HEK293 (cell line): ENCODE results near the gene CAMK2D.
A peak's percentile ranks its signal among the peaks of the same experiment; 100 is the strongest.

Experiments used
- CTCF ChIA-PET: fragments of 350-600 bp; formaldehyde crosslinking; extraction: SDS; loops from one replicate; lab custom pipeline; 2021; ENCODE audit warnings: antibody characterized with exemption; lab: Yijun Ruan, JAX
- POLR2A ChIA-PET: fragments of 300-600 bp; formaldehyde crosslinking; extraction: SDS; loops from one replicate; lab custom pipeline; 2020; ENCODE audit warnings: antibody characterized with exemption, inconsistent platforms; lab: Yijun Ruan, JAX
- H3K27ac ChIP-seq: fragments of 200-500 bp; sonication (Bioruptor generic); 2 replicates; pipeline ENCODE4 v1.5.1; 2014; ENCODE audit warnings: low read depth, low read length, control low read depth, inconsistent platforms; ENCODE audit errors: extremely low read depth
- H3K36me3 ChIP-seq, 2 experiments: fragments of 200-500 bp in 1 of 2; sonication (Bioruptor generic) in 1 of 2; 1 replicate in 1 of 2; 2 replicates in 1 of 2; pipeline ENCODE4 v1.5.1; 2014 to 2017; ENCODE audit warnings: inconsistent platforms in 2 of 2, low read length in 2 of 2; ENCODE audit not compliant: control insufficient read depth in 2 of 2, insufficient read depth in 1 of 2
- H3K4me1 ChIP-seq: fragments of 200-500 bp; sonication (Bioruptor generic); 2 replicates; pipeline ENCODE4 v1.5.1; 2014; ENCODE audit warnings: mild to moderate bottlenecking, low read length, inconsistent platforms; ENCODE audit not compliant: control insufficient read depth, insufficient read depth
- H3K4me3 ChIP-seq: 2 replicates; pipeline ENCODE4 v1.5.1; 2011; ENCODE audit warnings: low read depth, mild to moderate bottlenecking, control low read depth, low read length, moderate library complexity
- H3K9me3 ChIP-seq: fragments of 200-500 bp; sonication (Bioruptor generic); 2 replicates; pipeline ENCODE4 v1.5.1; 2014; ENCODE audit warnings: low read depth, low read length, inconsistent platforms; ENCODE audit not compliant: control insufficient read depth, insufficient read depth
- HOXC10 ChIP-seq: sonication (generic); formaldehyde crosslinking; IDR thresholded peaks from 2 replicates; pipeline ENCODE4 v1.8.1; 2023; ENCODE audit warnings: mild to moderate bottlenecking, missing genetic modification reagents
- MEIS1 ChIP-seq: sonication (generic); formaldehyde crosslinking; IDR thresholded peaks from 2 replicates; pipeline ENCODE4 v1.8.1; 2022; ENCODE audit warnings: missing genetic modification reagents, mild to moderate bottlenecking, borderline replicate concordance
- TRIM28 ChIP-seq: IDR thresholded peaks from 2 replicates; pipeline ENCODE4 v1.6.1; 2011; ENCODE audit warnings: low read length, control low read depth, borderline replicate concordance
- ZBTB1 ChIP-seq: fragments of 450-650 bp; formaldehyde crosslinking; IDR thresholded peaks from 2 replicates; pipeline ENCODE4 v1.5.1; 2016; ENCODE audit warnings: missing biosample characterization, missing genetic modification characterization
- ZBTB21 ChIP-seq: fragments of 450-650 bp; formaldehyde crosslinking; IDR thresholded peaks from 2 replicates; pipeline ENCODE4 v1.5.1; 2017; ENCODE audit warnings: missing biosample characterization, missing genetic modification characterization
- ZFP3 ChIP-seq: fragments of 450-650 bp; formaldehyde crosslinking; IDR thresholded peaks from 2 replicates; pipeline ENCODE4 v1.5.1; 2016; ENCODE audit warnings: low read depth, missing biosample characterization, missing genetic modification characterization
- ZNF140 ChIP-seq: fragments of 450-650 bp; formaldehyde crosslinking; IDR thresholded peaks from 2 replicates; pipeline ENCODE4 v1.5.1; 2016; ENCODE audit warnings: missing biosample characterization, missing genetic modification characterization
- ZNF157 ChIP-seq: fragments of 450-650 bp; formaldehyde crosslinking; IDR thresholded peaks from 2 replicates; pipeline ENCODE4 v1.5.1; 2016; ENCODE audit warnings: missing biosample characterization, missing genetic modification characterization
- ZNF174 ChIP-seq: fragments of 450-650 bp; formaldehyde crosslinking; IDR thresholded peaks from 2 replicates; pipeline ENCODE4 v1.5.0; 2017; ENCODE audit warnings: missing biosample characterization, mild to moderate bottlenecking, missing genetic modification characterization
- ZNF175 ChIP-seq: fragments of 450-650 bp; formaldehyde crosslinking; IDR thresholded peaks from 2 replicates; pipeline ENCODE4 v1.5.1; 2016; ENCODE audit warnings: missing biosample characterization, missing genetic modification characterization
- ZNF202 ChIP-seq: fragments of 450-650 bp; formaldehyde crosslinking; IDR thresholded peaks from 2 replicates; pipeline ENCODE4 v1.5.1; 2016; ENCODE audit warnings: missing biosample characterization, missing genetic modification characterization, borderline replicate concordance
- ZNF501 ChIP-seq: fragments of 450-650 bp; formaldehyde crosslinking; IDR thresholded peaks from 2 replicates; pipeline ENCODE4 v1.5.1; 2016; ENCODE audit warnings: missing biosample characterization, missing genetic modification characterization
- ZNF548 ChIP-seq: fragments of 450-650 bp; formaldehyde crosslinking; IDR thresholded peaks from 2 replicates; pipeline ENCODE4 v1.5.1; 2016; ENCODE audit warnings: missing biosample characterization, missing genetic modification characterization
- ZNF600 ChIP-seq: fragments of 450-650 bp; formaldehyde crosslinking; IDR thresholded peaks from 2 replicates; pipeline ENCODE4 v1.5.1; 2016; ENCODE audit warnings: missing biosample characterization, missing genetic modification characterization
- ZNF610 ChIP-seq: fragments of 450-650 bp; formaldehyde crosslinking; IDR thresholded peaks from 2 replicates; pipeline ENCODE4 v1.5.1; 2016; ENCODE audit warnings: missing biosample characterization, missing genetic modification characterization, borderline replicate concordance
- ZNF629 ChIP-seq: fragments of 450-650 bp; formaldehyde crosslinking; IDR thresholded peaks from 2 replicates; pipeline ENCODE4 v1.5.1; 2017; ENCODE audit warnings: missing biosample characterization, missing genetic modification characterization
- ZNF664 ChIP-seq: fragments of 450-650 bp; formaldehyde crosslinking; IDR thresholded peaks from 2 replicates; pipeline ENCODE4 v1.5.1; 2016; ENCODE audit warnings: missing biosample characterization, missing genetic modification characterization
- ZNF747 ChIP-seq: fragments of 450-650 bp; formaldehyde crosslinking; IDR thresholded peaks from 2 replicates; pipeline ENCODE4 v1.5.1; 2016; ENCODE audit warnings: missing biosample characterization, missing genetic modification characterization
- ZNF777 ChIP-seq: fragments of 450-650 bp; formaldehyde crosslinking; IDR thresholded peaks from 2 replicates; pipeline ENCODE4 v1.5.1; 2017; ENCODE audit warnings: missing biosample characterization, missing genetic modification characterization, borderline replicate concordance
- ZNF785 ChIP-seq: fragments of 450-650 bp; formaldehyde crosslinking; IDR thresholded peaks from 2 replicates; pipeline ENCODE4 v1.5.1; 2016; ENCODE audit warnings: missing biosample characterization, missing genetic modification characterization
- ZNF843 ChIP-seq: fragments of 450-650 bp; formaldehyde crosslinking; IDR thresholded peaks from 2 replicates; pipeline ENCODE4 v1.5.1; 2016; ENCODE audit warnings: missing biosample characterization, missing genetic modification characterization
- TF ChIP-seq, protein P1 (sequence below): fragments of 450-650 bp; formaldehyde crosslinking; IDR thresholded peaks from 2 replicates; pipeline ENCODE4 v1.5.1; 2016; ENCODE audit warnings: missing biosample characterization, missing genetic modification characterization
- TF ChIP-seq, protein P2 (sequence below): fragments of 450-650 bp; IDR thresholded peaks from 2 replicates; pipeline ENCODE4 v1.5.1; 2018; ENCODE audit warnings: missing biosample characterization, mild to moderate bottlenecking, missing genetic modification characterization
- TF ChIP-seq, protein P3 (sequence below): fragments of 450-650 bp; formaldehyde crosslinking; IDR thresholded peaks from 2 replicates; pipeline ENCODE4 v1.5.1; 2016; ENCODE audit warnings: missing biosample characterization, missing genetic modification characterization, low read depth
- TF ChIP-seq, protein P4 (sequence below): fragments of 450-650 bp; formaldehyde crosslinking; IDR thresholded peaks from 2 replicates; pipeline ENCODE4; 2016; ENCODE audit warnings: missing biosample characterization, missing genetic modification characterization
- TF ChIP-seq, protein P5 (sequence below): fragments of 450-650 bp; formaldehyde crosslinking; IDR thresholded peaks from 2 replicates; pipeline ENCODE4 v1.5.1; 2016; ENCODE audit warnings: missing biosample characterization, missing genetic modification characterization

CAMK2D gene

DNA sequence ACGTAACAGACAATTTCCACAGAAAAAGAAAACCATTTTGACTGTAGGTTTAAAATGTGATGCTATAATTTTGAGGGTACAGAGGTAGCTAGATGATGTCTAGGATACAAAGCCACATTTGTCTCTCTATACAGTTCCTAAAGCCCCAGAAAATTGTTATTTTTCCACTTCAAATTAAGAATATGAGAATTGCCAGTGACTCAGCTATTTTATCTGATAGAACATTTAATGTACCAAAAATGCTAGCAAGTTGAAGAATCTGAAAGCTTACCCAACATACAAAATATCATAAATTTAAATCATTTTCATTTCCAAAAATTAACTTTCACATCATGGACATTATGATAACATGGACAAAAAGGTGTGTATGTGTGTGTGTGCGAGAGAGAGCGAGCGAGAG is 148.0 kb downstream of the CAMK2D start (continued):
- TF ChIP-seq, protein P1, sequence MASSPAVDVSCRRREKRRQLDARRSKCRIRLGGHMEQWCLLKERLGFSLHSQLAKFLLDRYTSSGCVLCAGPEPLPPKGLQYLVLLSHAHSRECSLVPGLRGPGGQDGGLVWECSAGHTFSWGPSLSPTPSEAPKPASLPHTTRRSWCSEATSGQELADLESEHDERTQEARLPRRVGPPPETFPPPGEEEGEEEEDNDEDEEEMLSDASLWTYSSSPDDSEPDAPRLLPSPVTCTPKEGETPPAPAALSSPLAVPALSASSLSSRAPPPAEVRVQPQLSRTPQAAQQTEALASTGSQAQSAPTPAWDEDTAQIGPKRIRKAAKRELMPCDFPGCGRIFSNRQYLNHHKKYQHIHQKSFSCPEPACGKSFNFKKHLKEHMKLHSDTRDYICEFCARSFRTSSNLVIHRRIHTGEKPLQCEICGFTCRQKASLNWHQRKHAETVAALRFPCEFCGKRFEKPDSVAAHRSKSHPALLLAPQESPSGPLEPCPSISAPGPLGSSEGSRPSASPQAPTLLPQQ (tag by site-specific recombination), result no peak
- TF ChIP-seq ZNF777 (no peak), ZNF501 (tag by site-specific recombination) (no peak), ZNF548 (tag by site-specific recombination) (no peak)

DNA sequence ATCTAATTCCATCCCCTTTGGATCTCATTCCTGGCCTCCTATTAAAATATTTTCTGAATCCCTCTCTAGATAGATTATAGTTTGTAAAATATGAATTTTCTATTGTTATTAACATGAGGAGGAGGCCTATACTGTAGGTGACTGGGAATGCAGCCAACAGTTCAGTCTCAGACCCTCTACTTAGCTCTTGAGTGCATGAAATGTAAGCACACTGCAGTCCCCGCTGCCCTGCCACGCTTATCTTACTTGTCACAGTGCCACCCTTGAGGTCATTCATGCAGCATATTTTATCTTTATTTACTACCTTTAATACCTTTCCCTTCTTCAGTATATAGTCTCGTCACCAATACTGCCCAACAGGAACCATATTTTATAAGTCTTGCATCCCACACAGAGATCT is 151.0 kb downstream of the CAMK2D start:
- POLR2A ChIA-PET, result no interaction called here
- Histone ChIP-seq H3K36me3 (no peaks in the 10 kb centered on the region), H3K4me3 (no peak overlapping the region), H3K9me3 (no peaks in the 10 kb centered on the region), H3K27ac (no peak overlapping the region), H3K4me1 (0 out of 2 replicates have a peak, but pooled peaks cover 5% of the 10 kb centered on the region)
- no peak for TF ChIP-seq ZNF629
- TF ChIP-seq, protein P2, sequence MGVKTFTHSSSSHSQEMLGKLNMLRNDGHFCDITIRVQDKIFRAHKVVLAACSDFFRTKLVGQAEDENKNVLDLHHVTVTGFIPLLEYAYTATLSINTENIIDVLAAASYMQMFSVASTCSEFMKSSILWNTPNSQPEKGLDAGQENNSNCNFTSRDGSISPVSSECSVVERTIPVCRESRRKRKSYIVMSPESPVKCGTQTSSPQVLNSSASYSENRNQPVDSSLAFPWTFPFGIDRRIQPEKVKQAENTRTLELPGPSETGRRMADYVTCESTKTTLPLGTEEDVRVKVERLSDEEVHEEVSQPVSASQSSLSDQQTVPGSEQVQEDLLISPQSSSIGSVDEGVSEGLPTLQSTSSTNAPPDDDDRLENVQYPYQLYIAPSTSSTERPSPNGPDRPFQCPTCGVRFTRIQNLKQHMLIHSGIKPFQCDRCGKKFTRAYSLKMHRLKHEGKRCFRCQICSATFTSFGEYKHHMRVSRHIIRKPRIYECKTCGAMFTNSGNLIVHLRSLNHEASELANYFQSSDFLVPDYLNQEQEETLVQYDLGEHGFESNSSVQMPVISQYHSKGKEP, result peak; percentile 56; the same call in 1 of the 2 replicates
- no peak for TF ChIP-seq HOXC10 (CRISPR knock-in tag)
- CTCF ChIA-PET, result no interaction called here

DNA sequence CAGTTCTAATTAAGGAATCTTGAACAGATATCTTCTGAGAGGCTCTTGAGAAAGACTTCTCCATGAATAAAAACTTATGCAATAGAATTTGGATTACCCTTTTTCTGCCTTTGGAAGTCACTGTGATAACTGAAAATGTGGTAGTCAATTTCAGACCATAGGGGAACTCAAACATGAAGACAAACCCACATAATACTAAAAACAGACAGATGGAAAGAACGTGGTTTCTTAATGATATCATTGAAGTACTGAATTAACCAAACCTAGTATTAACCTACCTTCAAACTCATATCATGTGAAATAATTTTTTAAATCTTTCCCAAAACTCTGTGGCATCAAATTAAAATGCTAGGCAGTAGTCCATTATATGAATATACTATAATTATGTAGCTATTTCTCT is 153.5 kb downstream of the CAMK2D start:
- TF ChIP-seq ZNF157, result no peak
- TF ChIP-seq ZNF610 (tag by site-specific recombination), result no peak
- TF ChIP-seq MEIS1 (CRISPR knock-in tag), result no peak
- no peak for TF ChIP-seq ZNF747 (tag by site-specific recombination)
- no peak for TF ChIP-seq ZNF785
- TF ChIP-seq ZNF174 (tag by site-specific recombination), result no peak
- TF ChIP-seq, protein P3, sequence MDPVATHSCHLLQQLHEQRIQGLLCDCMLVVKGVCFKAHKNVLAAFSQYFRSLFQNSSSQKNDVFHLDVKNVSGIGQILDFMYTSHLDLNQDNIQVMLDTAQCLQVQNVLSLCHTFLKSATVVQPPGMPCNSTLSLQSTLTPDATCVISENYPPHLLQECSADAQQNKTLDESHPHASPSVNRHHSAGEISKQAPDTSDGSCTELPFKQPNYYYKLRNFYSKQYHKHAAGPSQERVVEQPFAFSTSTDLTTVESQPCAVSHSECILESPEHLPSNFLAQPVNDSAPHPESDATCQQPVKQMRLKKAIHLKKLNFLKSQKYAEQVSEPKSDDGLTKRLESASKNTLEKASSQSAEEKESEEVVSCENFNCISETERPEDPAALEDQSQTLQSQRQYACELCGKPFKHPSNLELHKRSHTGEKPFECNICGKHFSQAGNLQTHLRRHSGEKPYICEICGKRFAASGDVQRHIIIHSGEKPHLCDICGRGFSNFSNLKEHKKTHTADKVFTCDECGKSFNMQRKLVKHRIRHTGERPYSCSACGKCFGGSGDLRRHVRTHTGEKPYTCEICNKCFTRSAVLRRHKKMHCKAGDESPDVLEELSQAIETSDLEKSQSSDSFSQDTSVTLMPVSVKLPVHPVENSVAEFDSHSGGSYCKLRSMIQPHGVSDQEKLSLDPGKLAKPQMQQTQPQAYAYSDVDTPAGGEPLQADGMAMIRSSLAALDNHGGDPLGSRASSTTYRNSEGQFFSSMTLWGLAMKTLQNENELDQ (tag by site-specific recombination), result no peak
- no peak for TF ChIP-seq ZNF140 (tag by site-specific recombination)
- no peak for TF ChIP-seq TRIM28
- TF ChIP-seq, protein P4, sequence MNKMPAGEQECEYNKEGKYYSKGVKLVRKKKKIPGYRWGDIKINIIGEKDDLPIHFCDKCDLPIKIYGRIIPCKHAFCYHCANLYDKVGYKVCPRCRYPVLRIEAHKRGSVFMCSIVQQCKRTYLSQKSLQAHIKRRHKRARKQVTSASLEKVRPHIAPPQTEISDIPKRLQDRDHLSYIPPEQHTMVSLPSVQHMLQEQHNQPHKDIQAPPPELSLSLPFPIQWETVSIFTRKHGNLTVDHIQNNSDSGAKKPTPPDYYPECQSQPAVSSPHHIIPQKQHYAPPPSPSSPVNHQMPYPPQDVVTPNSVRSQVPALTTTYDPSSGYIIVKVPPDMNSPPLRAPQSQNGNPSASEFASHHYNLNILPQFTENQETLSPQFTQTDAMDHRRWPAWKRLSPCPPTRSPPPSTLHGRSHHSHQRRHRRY, result no peak
- TF ChIP-seq ZBTB21 (tag by site-specific recombination), result no peak
- TF ChIP-seq ZNF600, result no peak
- TF ChIP-seq ZNF664 (tag by site-specific recombination), result no peak
- TF ChIP-seq ZNF175 (tag by site-specific recombination), result no peak
- TF ChIP-seq, protein P5, sequence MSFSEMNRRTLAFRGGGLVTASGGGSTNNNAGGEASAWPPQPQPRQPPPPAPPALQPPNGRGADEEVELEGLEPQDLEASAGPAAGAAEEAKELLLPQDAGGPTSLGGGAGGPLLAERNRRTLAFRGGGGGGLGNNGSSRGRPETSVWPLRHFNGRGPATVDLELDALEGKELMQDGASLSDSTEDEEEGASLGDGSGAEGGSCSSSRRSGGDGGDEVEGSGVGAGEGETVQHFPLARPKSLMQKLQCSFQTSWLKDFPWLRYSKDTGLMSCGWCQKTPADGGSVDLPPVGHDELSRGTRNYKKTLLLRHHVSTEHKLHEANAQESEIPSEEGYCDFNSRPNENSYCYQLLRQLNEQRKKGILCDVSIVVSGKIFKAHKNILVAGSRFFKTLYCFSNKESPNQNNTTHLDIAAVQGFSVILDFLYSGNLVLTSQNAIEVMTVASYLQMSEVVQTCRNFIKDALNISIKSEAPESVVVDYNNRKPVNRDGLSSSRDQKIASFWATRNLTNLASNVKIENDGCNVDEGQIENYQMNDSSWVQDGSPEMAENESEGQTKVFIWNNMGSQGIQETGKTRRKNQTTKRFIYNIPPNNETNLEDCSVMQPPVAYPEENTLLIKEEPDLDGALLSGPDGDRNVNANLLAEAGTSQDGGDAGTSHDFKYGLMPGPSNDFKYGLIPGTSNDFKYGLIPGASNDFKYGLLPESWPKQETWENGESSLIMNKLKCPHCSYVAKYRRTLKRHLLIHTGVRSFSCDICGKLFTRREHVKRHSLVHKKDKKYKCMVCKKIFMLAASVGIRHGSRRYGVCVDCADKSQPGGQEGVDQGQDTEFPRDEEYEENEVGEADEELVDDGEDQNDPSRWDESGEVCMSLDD, result no peak
- no peak for TF ChIP-seq ZNF843 (tag by site-specific recombination)
- no peak for TF ChIP-seq ZFP3 (tag by site-specific recombination)
- TF ChIP-seq ZBTB1 (tag by site-specific recombination), result no peak
- TF ChIP-seq ZNF202 (tag by site-specific recombination), result no peak
- Histone ChIP-seq H3K9me3 (no peaks in the 10 kb centered on the region), H3K4me1 (0 out of 2 replicates have a peak, but pooled peaks cover 5% of the 10 kb centered on the region), H3K27ac (no peak overlapping the region), H3K36me3 (no peaks in the 10 kb centered on the region), H3K4me3 (no peak overlapping the region)
- CTCF ChIA-PET, result no interaction called here
- POLR2A ChIA-PET, result no interaction called here
